Measurements from ENCODE around the gene KCNN2. TPM values are rescaled to one million over a fixed set of nuclear protein-coding genes. Genes with fewer than 3 reads are reported as not detected.

Gene KCNN2
- total and polyA plus RNA-seq, 2 donors (not counting 3 experiments of a cell fraction or from before 2014, with no cell fraction given): 0.32 to 1.9 TPM

DNA sequence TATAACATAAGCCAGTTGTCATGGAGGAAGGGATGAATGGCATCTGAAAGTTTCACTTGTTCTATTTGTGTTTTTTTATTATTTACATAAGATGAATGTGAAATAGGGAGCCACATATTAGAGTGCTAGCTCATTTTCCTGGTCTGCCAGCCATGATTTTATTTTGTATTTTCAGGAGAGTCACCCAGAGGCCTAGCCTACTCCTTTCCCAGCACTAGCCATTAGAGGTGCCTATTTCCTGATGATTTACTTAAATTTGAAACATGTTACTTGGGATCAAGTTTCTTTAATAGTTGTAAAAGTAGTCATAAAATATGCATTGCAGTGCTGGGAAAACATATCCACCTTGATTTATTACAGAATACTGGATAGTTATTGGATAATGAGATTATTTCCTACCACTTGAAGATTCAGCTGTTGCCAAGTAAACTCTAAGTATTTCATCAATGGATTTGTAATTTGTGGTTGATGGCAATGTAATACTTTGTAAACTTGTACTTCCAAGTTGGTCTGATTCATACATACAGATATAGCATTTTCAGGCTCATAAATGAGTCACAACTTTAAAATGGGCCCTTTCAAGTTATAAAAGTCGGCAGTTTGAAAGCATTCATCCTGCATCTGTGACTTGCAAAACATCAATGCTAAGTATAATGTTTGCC lies 50.8 kb downstream of the KCNN2 start:
- intact Hi-C loops (cut with micrococcal nuclease): no loop called here
- H3K9ac ChIP-seq (replicated peaks; ENCODE audit: extremely low read depth, insufficient read depth, low read length): no peak overlapping the region
- H3K27ac ChIP-seq (ENCODE audit: insufficient read depth, low read depth, low read length): no peak overlapping the region

More for the DNA sequence above, 50.8 kb downstream of the KCNN2 start:
- Histone ChIP-seq H3K9me3 (replicated peaks; ENCODE audit: control insufficient read depth, insufficient read depth, low read length) (no peaks in the 10 kb centered on the region), H3K79me2 (ENCODE audit: control insufficient read depth, insufficient read depth, low read length) (no peaks in the 10 kb centered on the region), H3K27me3 (ENCODE audit: control insufficient read depth in 2 of 2, insufficient read depth in 2 of 2, low read length in 2 of 2) (peaks cover 0 to 2% of the 10 kb centered on the region in 2 experiments), H4K20me1 (replicated peaks; ENCODE audit: control insufficient read depth, extremely low read depth, insufficient read depth, low read length) (no peaks in the 10 kb centered on the region), H2AFZ (ENCODE audit: low read depth, low read length) (no peak overlapping the region), H3K4me3 (replicated peaks in 1 of 3; ENCODE audit: insufficient read depth in 1 of 3, low read depth in 1 of 3, low read length in 3 of 3) (no peak overlapping the region), H3K4me2 (ENCODE audit: insufficient read depth, low read length) (no peak overlapping the region), H3K4me1 (ENCODE audit: control insufficient read depth, extremely low read depth, insufficient read depth, low read length) (no peaks in the 10 kb centered on the region), H3K36me3 (ENCODE audit: control insufficient read depth in 2 of 2, extremely low read depth in 1 of 2, insufficient read depth in 2 of 2, low read length in 2 of 2) (no peaks in the 10 kb centered on the region), H3K9me1 (replicated peaks; ENCODE audit: control insufficient read depth, extremely low read depth, insufficient read depth, low read length) (no peaks in the 10 kb centered on the region)
- ChIA-PET CTCF (no interaction called here), POLR2A (no interaction called here)
- TF ChIP-seq GATA2 (IDR thresholded peaks at IDR 0.05; ENCODE audit: insufficient read depth, insufficient read length, low read depth, low read length) (no peak), POLR2A (IDR thresholded peaks at IDR 0.05; ENCODE audit: low read depth, low read length) (no peak), POLR2AphosphoS5 (IDR thresholded peaks at IDR 0.05; ENCODE audit: insufficient read depth, low read depth, low read length) (no peak), JUN (IDR thresholded peaks at IDR 0.05; ENCODE audit: borderline replicate concordance, insufficient read depth, insufficient read length, low read depth) (no peak), EZH2 (IDR thresholded peaks at IDR 0.05; ENCODE audit: borderline replicate concordance, low read depth, low read length, severe bottlenecking) (no peak), MYC (IDR thresholded peaks at IDR 0.05; ENCODE audit: low read depth, low read length) (no peak), FOS (IDR thresholded peaks at IDR 0.05; ENCODE audit: borderline replicate concordance, insufficient read depth, low read length) (no peak)
- TF ChIP-seq, protein P1, sequence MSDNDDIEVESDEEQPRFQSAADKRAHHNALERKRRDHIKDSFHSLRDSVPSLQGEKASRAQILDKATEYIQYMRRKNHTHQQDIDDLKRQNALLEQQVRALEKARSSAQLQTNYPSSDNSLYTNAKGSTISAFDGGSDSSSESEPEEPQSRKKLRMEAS (IDR thresholded peaks at IDR 0.05; ENCODE audit: insufficient read depth, insufficient read length): no peak
- TF ChIP-seq, protein P2, sequence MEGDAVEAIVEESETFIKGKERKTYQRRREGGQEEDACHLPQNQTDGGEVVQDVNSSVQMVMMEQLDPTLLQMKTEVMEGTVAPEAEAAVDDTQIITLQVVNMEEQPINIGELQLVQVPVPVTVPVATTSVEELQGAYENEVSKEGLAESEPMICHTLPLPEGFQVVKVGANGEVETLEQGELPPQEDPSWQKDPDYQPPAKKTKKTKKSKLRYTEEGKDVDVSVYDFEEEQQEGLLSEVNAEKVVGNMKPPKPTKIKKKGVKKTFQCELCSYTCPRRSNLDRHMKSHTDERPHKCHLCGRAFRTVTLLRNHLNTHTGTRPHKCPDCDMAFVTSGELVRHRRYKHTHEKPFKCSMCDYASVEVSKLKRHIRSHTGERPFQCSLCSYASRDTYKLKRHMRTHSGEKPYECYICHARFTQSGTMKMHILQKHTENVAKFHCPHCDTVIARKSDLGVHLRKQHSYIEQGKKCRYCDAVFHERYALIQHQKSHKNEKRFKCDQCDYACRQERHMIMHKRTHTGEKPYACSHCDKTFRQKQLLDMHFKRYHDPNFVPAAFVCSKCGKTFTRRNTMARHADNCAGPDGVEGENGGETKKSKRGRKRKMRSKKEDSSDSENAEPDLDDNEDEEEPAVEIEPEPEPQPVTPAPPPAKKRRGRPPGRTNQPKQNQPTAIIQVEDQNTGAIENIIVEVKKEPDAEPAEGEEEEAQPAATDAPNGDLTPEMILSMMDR (IDR thresholded peaks at IDR 0.05; ENCODE audit: extremely low read depth in 1 of 2, insufficient read depth in 1 of 2, low read depth in 1 of 2, low read length in 2 of 2): no peak
- DNase-seq (ENCODE audit: low read depth, low spot score) (no peak), FAIRE-seq (no peak)
- dilution Hi-C loops (cut with MboI; ENCODE audit: extremely low pct_ligation_motif_present, low sequenced_read_pairs): no loop called here
- BruUV-seq (replicated peaks): no TSS peak

Data from endothelial cell of umbilical vein (primary cell).